HG02763 (cell line): Measurements from ENCODE around the gene GIPC3.
"Not testable (repeated sequence)": the region's sequence is repeated elsewhere in the genome, so short reads cannot be mapped to it uniquely, and the experiment has no call there.

ENCODE experiments used
- ATAC-seq: cut with Tn5 transposase; IDR thresholded peaks from one replicate; pipeline ENCODE4 v1.9.1; 2021; ENCODE audit warnings: mild to moderate bottlenecking, moderate library complexity; ENCODE audit not compliant: unreplicated experiment

GIPC3 gene

GRCh38 chr19:3575949-3576673 lies 9.2 kb upstream of the GIPC3 start:
- ATAC-seq: no peak

- no peak for ATAC-seq
Measured at GRCh38 chr19:3576696-3577443, 8.4 kb upstream of the GIPC3 start.

- no peak for ATAC-seq
Measured at GRCh38 chr19:3577723-3578344, 7.4 kb upstream of the GIPC3 start.

GRCh38 chr19:3578390-3578789 lies 6.9 kb upstream of the GIPC3 start:
- ATAC-seq: no peak

- no peak for ATAC-seq
Measured at GRCh38 chr19:3580156-3580934, 4.9 kb upstream of the GIPC3 start.

GRCh38 chr19:3581792-3582191 lies 3.5 kb upstream of the GIPC3 start:
- ATAC-seq: not testable (repeated sequence)

GRCh38 chr19:3584036-3584802 lies 1.1 kb upstream of the GIPC3 start:
- not testable (repeated sequence) for ATAC-seq

- ATAC-seq: no peak
Measured at GRCh38 chr19:3586127-3586626, 899 bp downstream of the GIPC3 start.

GRCh38 chr19:3586707-3587346 lies 1.5 kb downstream of the GIPC3 start:
- ATAC-seq: no peak

- ATAC-seq: no peak
Measured at GRCh38 chr19:3589439-3589838, 4.2 kb downstream of the GIPC3 start.

- ATAC-seq: no peak
Measured at GRCh38 chr19:3589949-3590348, 4.7 kb downstream of the GIPC3 start.

- ATAC-seq: no peak
Measured at GRCh38 chr19:3590991-3591659, 5.8 kb downstream of the GIPC3 start.

GRCh38 chr19:3591876-3592613 lies 6.8 kb downstream of the GIPC3 start:
- no peak for ATAC-seq

GRCh38 chr19:3593156-3593555 lies 7.9 kb downstream of the GIPC3 start:
- no peak for ATAC-seq

GRCh38 chr19:3595521-3596061 lies 10.3 kb downstream of the GIPC3 start:
- ATAC-seq: no peak

GRCh38 chr19:3599776-3600187 lies 14.5 kb downstream of the GIPC3 start:
- ATAC-seq: no peak

- no peak for ATAC-seq
Measured at GRCh38 chr19:3601021-3601420, 15.7 kb downstream of the GIPC3 start.

GRCh38 chr19:3603121-3603811 lies 18.0 kb downstream of the GIPC3 start:
- no peak for ATAC-seq
